Hematopoietic multipotent progenitor cell treated with erythropoietin and hydrocortisone succinate and interleukin-3 and kit ligand, for 17 days (in vitro differentiated cells): Measurements from ENCODE around the gene C8G.

Experiments used
- DNase-seq: peaks from one replicate; pipeline ENCODE4 v3.0.0-alpha.2; 2015; ENCODE audit warnings: low spot score

C8G gene

GRCh38 chr9:136953771-136954269 is 8.8 kb downstream of the C8G start:
- no peak for DNase-seq

- no peak for DNase-seq
These were observed 9.4 kb downstream of the C8G start for GRCh38 chr9:136954270-136955083.

- no peak for DNase-seq
These were observed 10.3 kb downstream of the C8G start for GRCh38 chr9:136955202-136955942.

- no peak for DNase-seq
These were observed 10.9 kb downstream of the C8G start for GRCh38 chr9:136955943-136956335.

- no peak for DNase-seq
These were observed 11.6 kb downstream of the C8G start for GRCh38 chr9:136956604-136957003.

GRCh38 chr9:136957461-136957860 is 12.4 kb downstream of the C8G start:
- DNase-seq: no peak

- DNase-seq: no peak
These were observed 12.9 kb downstream of the C8G start for GRCh38 chr9:136957901-136958300.

- no peak for DNase-seq
These were observed 13.4 kb downstream of the C8G start for GRCh38 chr9:136958473-136958872.

GRCh38 chr9:136958898-136959850 is 14.1 kb downstream of the C8G start:
- no peak for DNase-seq

- no peak for DNase-seq
These were observed 15.3 kb downstream of the C8G start for GRCh38 chr9:136960212-136960937.

GRCh38 chr9:136960938-136961275 is 15.9 kb downstream of the C8G start:
- DNase-seq: no peak

- no peak for DNase-seq
These were observed 16.4 kb downstream of the C8G start for GRCh38 chr9:136961279-136962065.

GRCh38 chr9:136962163-136962562 is 17.1 kb downstream of the C8G start:
- no peak for DNase-seq

GRCh38 chr9:136962701-136963248 is 17.7 kb downstream of the C8G start:
- no peak for DNase-seq

- DNase-seq: no peak
These were observed 18.3 kb downstream of the C8G start for GRCh38 chr9:136963341-136963740.

- no peak for DNase-seq
These were observed 18.7 kb downstream of the C8G start for GRCh38 chr9:136963751-136964150.

GRCh38 chr9:136964171-136964689 is 19.2 kb downstream of the C8G start:
- DNase-seq: no peak

- no peak for DNase-seq
These were observed 19.9 kb downstream of the C8G start for GRCh38 chr9:136964833-136965422.

- DNase-seq: no peak
These were observed 20.9 kb downstream of the C8G start for GRCh38 chr9:136965771-136966484.
